ENCODE data around the gene CRISPLD2. TPM values are rescaled to one million over a fixed set of nuclear protein-coding genes. Genes with fewer than 3 reads are reported as not detected.

Gene CRISPLD2
- total and polyA plus RNA-seq, 10 of the 15 experiments (the other 5 are each of a cell fraction or from before 2014, with no cell fraction given): 0.03 to 0.30 (median 0.08) TPM; not detected in 5

GRCh38 chr16:84843149-84844048 lies 23.6 kb downstream of the CRISPLD2 start:
- CTCF ChIA-PET: no interaction called here
- no peak overlapping the region for H3K4me2 ChIP-seq (ENCODE audit: control insufficient read depth, insufficient read depth)

More at GRCh38 chr16:84843149-84844048, 23.6 kb downstream of the CRISPLD2 start:
- RAD21 ChIA-PET (ENCODE audit: unreplicated experiment): no interaction called here
- no peak overlapping the region for H3K27ac ChIP-seq (ENCODE audit: control insufficient read depth, insufficient read depth)
- DNase-seq (ENCODE audit: low read depth, low spot score) (no peak), FAIRE-seq (no peak), ATAC-seq (no peak)
- H4K20me1 ChIP-seq (ENCODE audit: control insufficient read depth, insufficient read depth): no peaks in the 10 kb centered on the region
- H3K9ac ChIP-seq (ENCODE audit: control insufficient read depth, insufficient read depth, low read length): no peak overlapping the region
- intact Hi-C loops (cut with micrococcal nuclease; ENCODE audit: unreplicated experiment) (no loop called here), in situ Hi-C loops (cut with MboI) (no loop called here)
- H3K79me2 ChIP-seq (ENCODE audit: control insufficient read depth, insufficient read depth, low read length): no peaks in the 10 kb centered on the region
- no TSS peak for BruUV-seq (replicated peaks)
- no peak overlapping the region for H2AFZ ChIP-seq (ENCODE audit: control insufficient read depth, low read depth, low read length)
- no peaks in the 10 kb centered on the region for H3K9me3 ChIP-seq (replicated peaks; ENCODE audit: control insufficient read depth, insufficient read depth, low read length)
- TF ChIP-seq ZNF592 (IDR thresholded peaks at IDR 0.05) (no peak), TBL1XR1 (IDR thresholded peaks at IDR 0.05; ENCODE audit: low read depth, low read length) (no peak), HCFC1 (IDR thresholded peaks at IDR 0.05; ENCODE audit: low read length) (no peak), MYC (IDR thresholded peaks at IDR 0.05; ENCODE audit: insufficient read depth, insufficient read length, insufficient replicate concordance, low read length, severe bottlenecking) (no peak), ZNF622 (IDR thresholded peaks at IDR 0.05) (no peak), RFX5 (IDR thresholded peaks at IDR 0.05; ENCODE audit: low read depth, low read length) (no peak), CHD1 (IDR thresholded peaks at IDR 0.05; ENCODE audit: low read depth, low read length) (no peak), NR2F1 (conservative IDR thresholded peaks at IDR 0.05) (no peak), E2F4 (IDR thresholded peaks at IDR 0.05; ENCODE audit: low read depth, low read length) (no peak), DPF2 (IDR thresholded peaks at IDR 0.05) (no peak)
- H3K27me3 ChIP-seq (replicated peaks in 1 of 2; ENCODE audit: control insufficient read depth in 2 of 2, insufficient read depth in 2 of 2, low read length in 1 of 2): peaks cover 3 to 4% of the 10 kb centered on the region in 2 experiments; a peak in 3 of 4 replicates
- SMC1A ChIA-PET (ENCODE audit: uncharacterized antibody, unreplicated experiment): no interaction called here
- H3K4me1 ChIP-seq (ENCODE audit: control insufficient read depth, insufficient read depth, low read length): no peaks in the 10 kb centered on the region
- no peak overlapping the region for H3K4me3 ChIP-seq
- no peaks in the 10 kb centered on the region for H3K36me3 ChIP-seq (ENCODE audit: control insufficient read depth in 2 of 2, insufficient read depth in 2 of 2, low read length in 1 of 2)
- POLR2A ChIA-PET: no interaction called here
- 32% methylated on average over 13 of the region's 13 CpGs for WGBS (ENCODE audit: insufficient coverage, insufficient replicate concordance, low lambda C conversion rate, missing lambda C conversion rate)

All from GM12878 (cell line).